OCI-LY3 (cell line): ENCODE data around the gene KIF6.
A peak's percentile ranks its signal among the peaks of the same experiment; 100 is the strongest.

Experiments
- H2AFZ ChIP-seq: fragments of 200-600, 300-600 bp; shearing (Covaris generic); 2 replicates; pipeline ENCODE4 v1.6.0; 2014; ENCODE audit warnings: antibody characterized with exemption, low read depth, low read length
- H3K27ac ChIP-seq: fragments of 200-600, 300-600 bp; sonication (generic); 2 replicates; pipeline ENCODE4 v1.5.1; 2014; ENCODE audit warnings: mild to moderate bottlenecking, low read length, moderate library complexity, mixed read lengths
- H3K27me3 ChIP-seq: fragments of 200-600, 300-600 bp; sonication (generic); 2 replicates; pipeline ENCODE4 v1.6.1; 2014; ENCODE audit warnings: low read depth, low read length, mixed read lengths
- H3K36me3 ChIP-seq: fragments of 200-600, 300-600 bp; sonication (generic); replicated peaks from 2 replicates; pipeline ENCODE3; 2014; ENCODE audit warnings: low read depth, low read length, mixed read lengths
- H3K4me1 ChIP-seq: fragments of 300-600, 200-600 bp; sonication (generic); 2 replicates; pipeline ENCODE4 v1.6.1; 2014; ENCODE audit warnings: low read length, mixed read lengths
- H3K4me2 ChIP-seq: fragments of 200-600, 300-600 bp; sonication (generic); 2 replicates; pipeline ENCODE4 v1.6.1; 2014; ENCODE audit warnings: low read length, mixed read lengths
- H3K4me3 ChIP-seq: fragments of 300-600, 200-600 bp; sonication (generic); 2 replicates; pipeline ENCODE4 v1.5.1; 2014; ENCODE audit warnings: antibody characterized with exemption, mild to moderate bottlenecking, low read length, moderate library complexity
- H3K79me2 ChIP-seq: fragments of 300-600, 200-600 bp; shearing (Covaris generic); 2 replicates; pipeline ENCODE4 v1.6.1; 2014; ENCODE audit warnings: mild to moderate bottlenecking, low read length, mixed read lengths
- H3K9ac ChIP-seq: fragments of 300-600, 200-600 bp; shearing (Covaris generic); 2 replicates; pipeline ENCODE4 v1.6.0; 2014; ENCODE audit warnings: mild to moderate bottlenecking, low read length, moderate library complexity
- H3K9me3 ChIP-seq: fragments of 200-600, 300-600 bp; shearing (Covaris generic); 2 replicates; pipeline ENCODE4 v1.6.1; 2014; ENCODE audit warnings: low read length, mixed read lengths; ENCODE audit not compliant: insufficient read depth
- H4K20me1 ChIP-seq: fragments of 200-600, 300-600 bp; sonication (generic); 2 replicates; pipeline ENCODE4 v1.6.1; 2016; ENCODE audit warnings: low read length, mixed read lengths; ENCODE audit not compliant: insufficient read depth
- CTCF ChIP-seq: fragments of 200-600, 300-600 bp; sonication (generic); IDR thresholded peaks from 2 replicates; pipeline ENCODE4 v1.5.1; 2014; ENCODE audit warnings: antibody characterized with exemption, low read length, low read depth
- EZH2phosphoT487 ChIP-seq: fragments of 200-600 bp; shearing (Covaris generic); IDR thresholded peaks from 2 replicates; pipeline ENCODE4 v1.6.1; 2018; ENCODE audit warnings: antibody characterized with exemption, mixed run types, low read depth

Gene KIF6

DNA sequence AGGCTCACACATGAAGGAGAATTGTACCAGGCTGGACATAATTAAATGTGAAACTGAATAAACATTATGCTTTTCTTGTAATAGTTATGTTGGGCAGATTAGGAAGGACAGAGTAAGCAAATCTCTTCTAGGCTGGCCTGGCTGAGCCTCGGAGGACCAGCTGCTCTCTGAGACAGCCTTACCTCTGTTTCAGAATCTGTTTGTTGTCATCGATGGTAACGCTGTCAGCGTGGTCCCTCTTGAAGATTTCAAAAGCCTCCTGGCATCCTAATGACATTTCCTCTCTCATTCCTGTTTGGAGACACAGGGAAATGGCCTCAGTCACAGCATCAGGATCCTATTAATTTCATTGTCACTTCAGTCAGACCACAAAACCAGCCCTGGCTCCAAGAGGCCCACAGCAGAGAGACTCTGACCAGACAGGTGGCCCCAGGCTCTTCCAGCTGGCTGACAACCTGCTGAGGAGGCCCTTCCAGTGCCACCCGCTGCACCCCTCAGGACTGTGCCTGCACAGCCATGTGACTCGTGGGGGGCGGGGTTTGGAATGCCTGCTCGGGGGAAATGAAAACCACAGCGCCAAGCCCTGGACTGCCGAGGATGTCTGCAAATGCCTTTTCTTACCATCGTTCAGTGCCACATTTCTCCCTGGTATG lies 294.2 kb downstream of the KIF6 start:
- peak overlapping the region; percentile 46 for H3K4me2 ChIP-seq
- peak overlapping the region; percentile 36 for H3K4me3 ChIP-seq
- no peaks in the 10 kb centered on the region for H3K36me3 ChIP-seq
- H3K9me3 ChIP-seq: no peaks in the 10 kb centered on the region
- H3K9ac ChIP-seq: no peak overlapping the region
- no peaks in the 10 kb centered on the region for H3K79me2 ChIP-seq
- H3K4me1 ChIP-seq: peaks cover 13% of the 10 kb centered on the region; the same call in 1 of the 2 replicates
- peaks cover 4% of the 10 kb centered on the region; the same call in 1 of the 2 replicates for H3K27me3 ChIP-seq
- H2AFZ ChIP-seq: peak overlapping the region; percentile 78
- TF ChIP-seq CTCF (no peak), EZH2phosphoT487 (no peak)
- no peak overlapping the region for H3K27ac ChIP-seq
- no peaks in the 10 kb centered on the region for H4K20me1 ChIP-seq

DNA sequence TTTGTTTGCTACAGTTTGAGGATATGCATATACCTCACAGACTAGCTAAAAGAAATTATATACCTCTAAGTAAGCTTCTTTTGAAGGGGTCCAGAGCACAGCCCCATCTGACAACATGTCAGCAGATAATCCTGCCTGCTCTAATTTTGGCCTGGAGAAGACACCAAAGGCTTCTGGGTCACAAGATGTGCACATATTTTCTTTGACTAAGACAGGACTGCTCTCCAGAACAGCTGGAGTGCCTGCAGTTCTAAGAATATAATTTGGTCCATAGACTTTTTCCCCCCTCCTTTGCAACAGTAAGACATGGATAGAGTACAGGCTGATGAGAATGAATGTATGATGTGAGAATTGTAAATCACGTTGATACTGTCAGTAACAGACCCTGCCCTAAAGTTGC lies 294.8 kb downstream of the KIF6 start:
- Histone ChIP-seq H2AFZ (no peak overlapping the region), H3K4me2 (no peak overlapping the region), H3K9ac (no peak overlapping the region), H3K4me1 (peaks cover 16% of the 10 kb centered on the region; the same call in 1 of the 2 replicates), H3K9me3 (no peaks in the 10 kb centered on the region), H3K79me2 (no peaks in the 10 kb centered on the region), H3K4me3 (no peak overlapping the region), H3K27me3 (peaks cover 4% of the 10 kb centered on the region; the same call in 1 of the 2 replicates), H4K20me1 (no peaks in the 10 kb centered on the region), H3K36me3 (no peaks in the 10 kb centered on the region), H3K27ac (no peak overlapping the region)
- TF ChIP-seq CTCF: no peak
- TF ChIP-seq EZH2phosphoT487: no peak

- Histone ChIP-seq H3K79me2 (no peaks in the 10 kb centered on the region), H4K20me1 (no peaks in the 10 kb centered on the region), H2AFZ (no peak overlapping the region), H3K9me3 (no peaks in the 10 kb centered on the region), H3K36me3 (no peaks in the 10 kb centered on the region), H3K27ac (no peak overlapping the region), H3K4me2 (no peak overlapping the region), H3K9ac (no peak overlapping the region), H3K27me3 (peaks cover 6% of the 10 kb centered on the region), H3K4me3 (no peak overlapping the region), H3K4me1 (peaks cover 16% of the 10 kb centered on the region; the same call in 1 of the 2 replicates)
- TF ChIP-seq CTCF: no peak
- TF ChIP-seq EZH2phosphoT487: no peak
These were observed 296.4 kb downstream of the KIF6 start for GRCh38 chr6:39428816-39429215.

DNA sequence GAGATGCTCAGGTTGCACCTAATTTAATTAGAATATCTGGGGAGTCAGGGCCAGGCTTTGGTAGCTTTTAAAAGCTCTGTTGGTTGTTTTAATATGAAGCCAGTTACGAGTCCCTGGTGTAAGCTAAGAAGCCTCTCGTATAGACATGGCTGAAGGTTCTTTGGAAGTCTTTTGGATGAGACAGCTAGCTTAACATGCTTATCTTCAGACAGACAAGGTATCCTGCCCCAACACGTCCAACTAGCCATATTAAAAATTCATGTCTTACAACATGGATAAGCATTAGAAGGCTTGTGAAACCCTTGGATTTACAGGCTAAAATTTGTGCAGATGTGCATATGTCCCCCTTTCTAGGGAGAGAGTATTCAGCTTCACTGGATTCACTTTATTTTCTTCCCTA lies 297.1 kb downstream of the KIF6 start:
- Histone ChIP-seq H3K4me1 (peaks cover 16% of the 10 kb centered on the region; the same call in 1 of the 2 replicates), H2AFZ (no peak overlapping the region), H3K9me3 (no peaks in the 10 kb centered on the region), H3K27ac (no peak overlapping the region), H3K9ac (no peak overlapping the region), H4K20me1 (no peaks in the 10 kb centered on the region), H3K79me2 (no peaks in the 10 kb centered on the region), H3K27me3 (peaks cover 6% of the 10 kb centered on the region), H3K4me2 (no peak overlapping the region), H3K4me3 (no peak overlapping the region), H3K36me3 (no peaks in the 10 kb centered on the region)
- TF ChIP-seq CTCF (no peak), EZH2phosphoT487 (no peak)
